ENCODE data around the gene CXCR1. TPM values are rescaled to one million over a fixed set of nuclear protein-coding genes. Genes with fewer than 3 reads are reported as not detected.

The CXCR1 gene
- total and polyA plus RNA-seq, 2 of the 4 experiments (the other 2 are of a cell fraction): not detected

GRCh38 chr2:218155953-218156479 is 10.7 kb downstream of the CXCR1 start:
- Histone ChIP-seq H3K18ac (ENCODE audit: low read depth, low read length) (no peak overlapping the region), H3K23ac (ENCODE audit: low read depth, low read length) (no peak overlapping the region), H3K79me1 (ENCODE audit: low read depth in 1 of 2, low read length in 2 of 2) (no peaks in the 10 kb centered on the region), H3K9ac (ENCODE audit: low read depth, low read length) (no peak overlapping the region), H2BK15ac (ENCODE audit: low read depth, low read length) (no peak overlapping the region), H3K14ac (replicated peaks; ENCODE audit: low read depth, low read length) (no peak overlapping the region), H4K5ac (ENCODE audit: low read depth, low read length) (no peak overlapping the region), H3K4me1 (ENCODE audit: control insufficient read depth, insufficient read depth, low read length) (no peaks in the 10 kb centered on the region), H3K27ac (ENCODE audit: insufficient read depth, low read length) (no peak overlapping the region), H4K91ac (ENCODE audit: insufficient read depth, low read depth, low read length) (no peak overlapping the region), H3K9me1 (ENCODE audit: insufficient read depth, low read length) (no peaks in the 10 kb centered on the region), H2BK20ac (ENCODE audit: low read depth, low read length) (no peak overlapping the region), H4K8ac (ENCODE audit: low read depth in 2 of 2, low read length in 2 of 2) (no peak overlapping the region), H3K4me2 (ENCODE audit: low read depth, low read length) (no peak overlapping the region), H2AK5ac (ENCODE audit: low read depth, low read length) (no peak overlapping the region), H2AFZ (replicated peaks; ENCODE audit: low read length, poor library complexity) (no peak overlapping the region), H3K9me3 (ENCODE audit: control insufficient read depth, insufficient read depth, low read length) (no peaks in the 10 kb centered on the region), H3K4ac (ENCODE audit: low read depth, low read length) (no peak overlapping the region), H3K4me3 (ENCODE audit: insufficient read depth, low read depth, low read length) (no peak overlapping the region), H4K20me1 (ENCODE audit: insufficient read depth, low read length) (no peaks in the 10 kb centered on the region), H3K36me3 (ENCODE audit: control insufficient read depth, insufficient read depth, low read length) (no peaks in the 10 kb centered on the region), H2AK9ac (replicated peaks; ENCODE audit: low read depth, low read length, poor library complexity) (no peak overlapping the region), H2BK5ac (ENCODE audit: low read depth, low read length, poor library complexity, severe bottlenecking) (no peak overlapping the region), H2BK120ac (ENCODE audit: low read depth, low read length) (no peak overlapping the region), H3K56ac (ENCODE audit: extremely low read depth, insufficient read depth, low read length) (no peak overlapping the region), H3K27me3 (ENCODE audit: control insufficient read depth, insufficient read depth, low read length) (peaks cover 55% of the 10 kb centered on the region)
- ATAC-seq (ENCODE audit: low read depth) (no peak), DNase-seq (no peak)
- no TSS peak for BruUV-seq (replicated peaks)
- ChIA-PET CTCF (no interaction called here), POLR2A (ENCODE audit: unreplicated experiment) (no interaction called here)
- 90% methylated on average over 2 of the region's 7 CpGs; no CpG with 5 or more reads in 1 of the 2 experiments for WGBS, 2 experiments (ENCODE audit: extremely low coverage in 2 of 2, insufficient read length in 1 of 2)
- dilution Hi-C loops (cut with HindIII; ENCODE audit: low sequenced_read_pairs, unreplicated experiment): no loop called here
- in situ Hi-C loops (cut with MboI; ENCODE audit: low sequenced_read_pairs): no loop called here
- intact Hi-C loops (cut with micrococcal nuclease): no loop called here
- TF ChIP-seq MAFK (IDR thresholded peaks at IDR 0.05; ENCODE audit: low read depth, low read length) (no peak), ELK1 (IDR thresholded peaks at IDR 0.05; ENCODE audit: borderline replicate concordance, low read depth, low read length) (no peak), FOS (IDR thresholded peaks at IDR 0.05; ENCODE audit: low read depth, low read length) (no peak), CTCF (conservative IDR thresholded peaks at IDR 0.05; ENCODE audit: low read depth, low read length) (no peak), BHLHE40 (IDR thresholded peaks at IDR 0.05; ENCODE audit: low read depth, low read length) (no peak), SMC3 (IDR thresholded peaks at IDR 0.05; ENCODE audit: low read depth, low read length) (no peak), POLR2A (IDR thresholded peaks at IDR 0.05; ENCODE audit: low read depth, low read length) (no peak), RFX5 (IDR thresholded peaks at IDR 0.05; ENCODE audit: low read depth, low read length) (no peak), CHD1 (IDR thresholded peaks at IDR 0.05; ENCODE audit: low read depth, low read length) (no peak), CEBPB (IDR thresholded peaks at IDR 0.05; ENCODE audit: low read depth, low read length) (no peak), RCOR1 (IDR thresholded peaks at IDR 0.05; ENCODE audit: insufficient replicate concordance, low read length) (no peak), MXI1 (IDR thresholded peaks at IDR 0.05; ENCODE audit: borderline replicate concordance, low read depth, low read length) (no peak), RAD21 (IDR thresholded peaks at IDR 0.05; ENCODE audit: low read length) (no peak), NFE2L2 (IDR thresholded peaks at IDR 0.05; ENCODE audit: low read depth, low read length) (no peak), MAZ (IDR thresholded peaks at IDR 0.05; ENCODE audit: borderline replicate concordance, low read depth, low read length) (no peak), USF2 (IDR thresholded peaks at IDR 0.05; ENCODE audit: low read depth, low read length) (no peak)

Data from IMR-90 (cell line).